Measurements from ENCODE around the gene CPEB3.

- TF ChIP-seq UBTF (IDR thresholded peaks at IDR 0.05; ENCODE audit: borderline replicate concordance in 1 of 2, low read depth in 2 of 2, low read length in 2 of 2) (no peak), EZH2 (IDR thresholded peaks at IDR 0.05; ENCODE audit: borderline replicate concordance, low read depth, low read length) (no peak), PRMT5 (CRISPR knock-in tag; IDR thresholded peaks at IDR 0.05) (no peak), CTCF (IDR thresholded peaks at IDR 0.05 in 2 of 3, conservative IDR thresholded peaks at IDR 0.05 in 1 of 3; ENCODE audit: insufficient read depth in 2 of 3, low read depth in 1 of 3, low read length in 3 of 3) (no peak), POLR2A (conservative IDR thresholded peaks at IDR 0.05) (no peak), PCBP2 (IDR thresholded peaks at IDR 0.05; ENCODE audit: low read depth, low read length, poor library complexity, severe bottlenecking) (no peak), STAG1 (CRISPR knock-in tag; IDR thresholded peaks at IDR 0.05; ENCODE audit: borderline replicate concordance) (no peak), CEBPB (tag; IDR thresholded peaks at IDR 0.05) (no peak), KLF10 (CRISPR knock-in tag; IDR thresholded peaks at IDR 0.05) (no peak), ZHX1 (conservative IDR thresholded peaks at IDR 0.05; ENCODE audit: low read length) (no peak), JUN (IDR thresholded peaks at IDR 0.05; ENCODE audit: borderline replicate concordance, low read depth, low read length) (no peak), JUN (CRISPR knock-in tag; IDR thresholded peaks at IDR 0.05; ENCODE audit: borderline replicate concordance) (no peak), ZFP1 (CRISPR knock-in tag; IDR thresholded peaks at IDR 0.05) (no peak)
These were observed 68.1 kb downstream of the CPEB3 start for GRCh38 chr10:92222603-92223262.

All from K562 (cell line).